COR-L47 (cell line): ENCODE results near the gene MCMBP.
A peak's percentile ranks its signal among the peaks of the same experiment; 100 is the strongest.
"Not testable (repeated sequence)": the region's sequence is repeated elsewhere in the genome, so short reads cannot be mapped to it uniquely, and the experiment has no call there.

ENCODE experiments used
- DNase-seq: peaks from one replicate; lab custom pipeline; 2025; lab: John Stamatoyannopoulos, UW

Gene MCMBP, protein sequence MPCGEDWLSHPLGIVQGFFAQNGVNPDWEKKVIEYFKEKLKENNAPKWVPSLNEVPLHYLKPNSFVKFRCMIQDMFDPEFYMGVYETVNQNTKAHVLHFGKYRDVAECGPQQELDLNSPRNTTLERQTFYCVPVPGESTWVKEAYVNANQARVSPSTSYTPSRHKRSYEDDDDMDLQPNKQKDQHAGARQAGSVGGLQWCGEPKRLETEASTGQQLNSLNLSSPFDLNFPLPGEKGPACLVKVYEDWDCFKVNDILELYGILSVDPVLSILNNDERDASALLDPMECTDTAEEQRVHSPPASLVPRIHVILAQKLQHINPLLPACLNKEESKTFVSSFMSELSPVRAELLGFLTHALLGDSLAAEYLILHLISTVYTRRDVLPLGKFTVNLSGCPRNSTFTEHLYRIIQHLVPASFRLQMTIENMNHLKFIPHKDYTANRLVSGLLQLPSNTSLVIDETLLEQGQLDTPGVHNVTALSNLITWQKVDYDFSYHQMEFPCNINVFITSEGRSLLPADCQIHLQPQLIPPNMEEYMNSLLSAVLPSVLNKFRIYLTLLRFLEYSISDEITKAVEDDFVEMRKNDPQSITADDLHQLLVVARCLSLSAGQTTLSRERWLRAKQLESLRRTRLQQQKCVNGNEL

DNA sequence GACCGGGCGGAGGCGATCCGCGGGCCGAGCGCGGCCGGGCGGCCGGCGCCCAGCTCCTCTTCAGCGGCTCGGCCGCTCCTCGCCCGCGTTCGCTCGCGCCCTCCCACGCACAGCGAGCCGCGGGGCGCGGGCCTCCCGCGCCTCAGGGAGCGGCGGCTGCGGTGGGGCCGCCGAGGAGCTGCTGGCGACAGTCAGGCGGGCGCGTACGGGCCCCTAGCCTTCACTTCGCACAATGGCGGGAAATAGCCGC is at the start of gene MCMBP:
TSS of gene MCMBP (minus strand) at position 234 of the 250 bp plus-strand sequence. CDS start 259 bp downstream, outside the sequence.
- no peak for DNase-seq

DNA sequence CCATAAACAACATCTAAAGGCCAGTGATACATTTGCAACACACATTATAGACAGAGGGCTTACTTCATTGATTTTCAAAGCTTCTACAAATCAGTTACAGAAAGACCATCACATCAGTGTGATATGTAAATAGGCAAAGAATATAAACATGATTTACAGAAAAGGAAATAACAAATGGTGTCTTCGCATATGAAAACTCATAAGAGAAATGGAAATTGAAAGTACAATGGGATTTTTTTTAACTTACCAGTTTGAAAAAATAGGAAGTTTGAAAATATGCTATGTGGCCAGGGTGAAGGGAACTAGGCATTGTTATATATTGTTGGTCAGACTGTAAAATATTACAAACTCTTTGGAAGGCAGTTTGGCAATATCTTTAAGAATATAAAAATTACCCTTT is 47.2 kb upstream of the MCMBP start:
- no peak for DNase-seq

DNA sequence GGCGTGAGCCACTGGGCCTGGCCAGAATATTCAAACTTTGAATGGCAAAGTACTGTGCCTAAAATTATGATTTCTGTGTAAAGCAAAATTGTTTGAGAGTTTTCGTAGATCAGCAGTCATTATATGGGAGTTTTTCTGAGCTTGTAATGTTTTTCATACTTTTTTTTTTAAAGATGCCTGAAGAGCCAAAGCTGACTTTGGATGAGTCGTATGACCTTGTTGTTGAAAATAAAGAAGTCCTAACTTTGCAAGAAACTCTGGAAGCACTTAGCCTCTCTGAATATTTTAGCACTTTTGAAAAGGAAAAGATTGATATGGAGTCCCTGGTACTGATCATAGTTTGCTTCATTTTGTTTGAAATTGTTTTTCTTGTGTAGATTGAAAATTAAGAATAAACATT is 46.6 kb upstream of the MCMBP start:
- DNase-seq, result no peak

DNA sequence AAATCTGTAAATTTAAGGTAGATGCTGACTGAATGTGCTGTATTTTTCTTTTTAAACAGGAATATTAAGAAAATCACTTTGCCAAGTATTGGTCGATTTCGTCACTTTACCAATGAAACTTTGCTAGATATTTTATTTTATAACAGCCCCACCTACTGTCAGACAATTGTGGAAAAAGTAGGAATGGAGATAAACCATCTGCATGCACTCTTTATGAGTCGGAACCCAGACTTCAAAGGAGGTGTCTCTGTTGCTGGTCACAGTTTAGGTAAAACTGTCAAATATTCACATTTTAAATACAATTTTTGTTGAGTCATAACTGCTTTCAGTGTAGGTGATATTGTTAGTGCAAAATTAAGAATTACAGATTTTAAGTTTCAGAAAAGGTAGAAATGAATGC is 45.1 kb upstream of the MCMBP start:
- DNase-seq, result no peak

DNA sequence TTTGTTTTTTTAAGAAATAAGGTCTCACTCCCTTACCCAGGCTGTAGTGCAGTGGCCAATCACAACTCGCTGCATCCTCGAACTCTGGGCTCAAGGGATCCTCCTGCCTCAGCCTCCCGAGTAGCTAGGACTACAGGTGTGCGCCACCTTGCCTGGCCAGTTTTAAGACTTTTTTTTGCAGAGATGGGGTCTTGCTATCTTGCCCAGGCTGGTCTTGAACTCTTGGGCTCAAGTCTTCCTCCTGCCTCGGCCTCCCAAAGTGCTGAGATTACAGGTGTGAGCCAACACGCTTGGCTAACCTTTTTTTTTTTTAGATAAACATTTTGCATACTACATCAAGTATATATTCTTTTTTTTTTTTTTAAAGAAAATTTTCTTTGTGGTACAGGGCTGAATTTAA is 38.0 kb upstream of the MCMBP start:
- DNase-seq, result no peak

DNA sequence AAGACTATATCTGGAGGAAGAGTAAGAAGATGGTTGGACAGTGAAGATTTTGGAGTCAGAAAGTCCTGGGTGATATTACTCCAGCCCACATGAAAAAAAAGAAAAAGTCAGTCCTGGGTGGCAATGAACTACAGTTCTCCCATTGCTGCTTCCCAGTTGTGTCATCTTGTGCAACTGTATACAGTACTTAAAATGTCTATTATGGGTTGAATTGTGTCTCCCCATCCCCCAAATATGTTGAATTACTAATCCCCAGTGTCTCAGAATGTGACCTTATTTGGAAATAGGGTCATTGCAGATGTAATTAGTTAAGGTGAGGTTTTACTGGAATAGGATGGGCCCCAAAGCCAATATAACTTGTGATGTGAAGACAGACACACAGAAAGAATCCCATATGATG is 35.5 kb upstream of the MCMBP start:
- no peak for DNase-seq

DNA sequence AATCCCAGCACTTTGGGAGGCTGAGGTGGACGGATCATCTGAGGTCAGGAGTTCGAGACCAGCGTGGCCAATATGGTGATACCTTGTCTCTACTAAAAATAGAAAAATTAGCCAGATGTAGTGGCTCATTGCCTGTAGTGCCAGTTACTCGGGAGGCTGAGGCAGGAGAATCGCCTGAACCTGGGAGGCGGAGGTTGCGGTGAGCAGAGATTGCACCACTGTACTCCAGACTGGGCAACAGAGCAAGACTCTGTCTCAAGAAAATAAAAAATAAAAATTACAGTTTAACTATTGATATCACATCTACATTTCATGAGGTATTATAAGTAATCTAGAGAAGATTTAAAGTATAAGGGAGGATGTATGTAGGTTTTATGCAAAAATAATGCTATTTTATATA is 35.1 kb upstream of the MCMBP start:
- not testable (repeated sequence) for DNase-seq

DNA sequence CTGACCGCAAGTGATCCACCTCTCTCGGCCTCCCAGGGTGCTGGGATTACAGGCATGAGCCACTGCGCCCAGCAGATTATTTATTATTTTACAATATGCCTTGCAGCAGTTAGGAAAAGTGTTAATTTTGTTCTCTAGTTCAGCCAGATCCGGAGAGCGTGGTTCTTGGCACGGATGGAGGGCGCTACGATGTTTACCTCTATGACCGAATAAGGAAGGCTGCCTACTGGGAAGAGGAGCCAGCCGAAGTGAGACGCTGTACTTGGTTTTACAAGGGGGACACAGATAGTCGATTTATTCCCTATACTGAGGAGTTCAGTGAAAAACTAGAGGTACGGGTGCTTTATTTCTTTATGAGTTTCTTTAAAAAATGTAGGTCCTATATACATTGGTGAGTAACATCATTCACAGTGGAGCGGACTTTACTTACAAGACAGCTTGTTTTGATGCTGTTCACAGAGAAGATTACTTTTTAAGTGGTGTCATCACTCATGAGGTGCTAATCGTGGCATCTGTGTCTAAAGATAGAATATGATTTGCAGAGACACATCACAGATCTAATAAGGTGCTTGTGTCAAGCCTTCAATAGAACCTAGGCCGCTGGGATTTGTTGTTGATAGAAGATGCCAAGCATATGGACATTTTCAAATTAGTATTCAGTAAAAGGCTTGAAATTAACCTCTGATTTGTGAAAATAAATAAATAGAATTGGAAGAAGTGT is 31.5 kb upstream of the MCMBP start:
- no peak for DNase-seq

DNA sequence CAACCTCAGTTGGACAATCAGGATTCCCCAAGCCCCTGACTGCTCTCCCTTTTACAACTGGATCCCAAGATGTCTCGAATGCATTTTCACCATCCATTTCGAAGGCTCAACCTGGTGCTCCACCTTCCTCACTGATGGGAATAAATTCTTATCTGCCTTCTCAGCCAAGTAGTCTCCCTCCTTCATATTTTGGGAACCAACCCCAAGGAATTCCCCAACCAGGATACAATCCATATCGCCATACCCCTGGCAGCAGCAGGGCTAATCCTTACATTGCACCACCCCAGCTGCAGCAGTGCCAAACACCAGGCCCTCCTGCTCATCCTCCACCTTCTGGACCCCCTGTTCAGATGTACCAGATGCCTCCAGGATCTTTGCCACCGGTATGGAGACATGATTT is 25.9 kb upstream of the MCMBP start:
- DNase-seq, result no peak

DNA sequence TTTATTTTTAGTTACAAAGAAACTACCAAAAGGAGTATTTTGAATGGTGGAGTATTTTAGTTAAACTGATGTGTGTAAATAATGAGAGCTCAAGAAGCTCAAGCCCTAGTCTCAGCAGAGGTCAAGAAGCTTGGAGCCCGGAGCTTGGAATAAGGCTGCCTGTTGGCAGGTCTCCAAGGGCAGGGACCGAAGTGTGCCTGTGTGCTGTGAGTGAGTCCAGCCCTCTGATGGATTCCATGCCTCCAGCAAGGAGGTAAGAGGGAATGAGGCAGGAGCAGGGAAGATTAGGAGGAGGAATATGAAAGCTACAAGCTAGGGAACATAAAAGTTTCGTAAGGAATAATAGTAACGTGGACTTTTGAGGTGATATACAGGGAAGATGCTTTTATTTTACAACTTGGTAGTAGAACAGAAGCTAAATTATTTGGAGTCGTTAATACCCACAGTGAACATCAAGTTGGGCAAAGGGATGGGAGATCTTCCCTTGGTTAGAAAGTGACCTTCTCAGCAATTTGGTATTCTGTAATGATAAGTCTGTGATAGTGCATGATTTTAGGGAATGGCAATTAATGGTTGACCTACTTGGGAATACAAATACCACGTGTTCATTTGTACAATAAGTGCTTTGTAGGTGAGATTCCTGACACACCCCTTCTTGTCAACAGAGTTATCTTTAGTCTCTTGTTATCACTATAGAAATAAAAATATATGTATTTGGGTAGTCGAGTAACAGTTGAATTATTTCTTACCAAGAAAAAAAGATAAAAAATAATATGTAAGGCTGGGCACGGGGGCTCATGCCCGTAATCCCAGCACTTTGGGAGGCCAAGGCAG is 24.5 kb upstream of the MCMBP start:
- no peak for DNase-seq

DNA sequence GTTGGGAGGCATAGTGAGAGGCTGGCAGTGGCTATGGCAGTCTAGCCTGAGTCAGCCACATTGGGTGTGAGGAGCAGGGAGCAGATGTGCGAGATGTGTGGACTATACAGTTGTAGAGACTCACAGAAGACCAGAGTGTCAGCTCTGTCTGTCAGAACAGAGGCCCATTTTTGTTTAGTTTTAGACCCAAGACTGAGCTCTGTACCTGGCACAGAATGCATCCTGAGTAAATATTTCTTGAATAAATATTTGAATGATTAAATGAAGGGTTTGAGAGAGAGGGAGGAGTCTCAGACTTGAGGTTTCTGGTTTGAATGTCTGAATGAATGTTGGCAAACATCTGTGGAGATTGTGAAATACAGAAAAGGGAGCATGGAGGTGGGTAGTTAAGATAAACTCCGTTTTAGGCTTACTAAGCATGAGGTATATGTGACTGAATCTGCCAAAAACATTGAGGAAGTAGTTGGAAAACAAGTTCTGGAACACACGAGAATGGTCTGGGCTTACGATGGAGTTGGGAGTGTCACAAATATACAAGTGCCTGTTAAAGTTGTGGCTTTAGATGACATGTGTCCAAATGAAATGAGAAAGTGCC is 23.5 kb upstream of the MCMBP start:
- DNase-seq, result no peak

DNA sequence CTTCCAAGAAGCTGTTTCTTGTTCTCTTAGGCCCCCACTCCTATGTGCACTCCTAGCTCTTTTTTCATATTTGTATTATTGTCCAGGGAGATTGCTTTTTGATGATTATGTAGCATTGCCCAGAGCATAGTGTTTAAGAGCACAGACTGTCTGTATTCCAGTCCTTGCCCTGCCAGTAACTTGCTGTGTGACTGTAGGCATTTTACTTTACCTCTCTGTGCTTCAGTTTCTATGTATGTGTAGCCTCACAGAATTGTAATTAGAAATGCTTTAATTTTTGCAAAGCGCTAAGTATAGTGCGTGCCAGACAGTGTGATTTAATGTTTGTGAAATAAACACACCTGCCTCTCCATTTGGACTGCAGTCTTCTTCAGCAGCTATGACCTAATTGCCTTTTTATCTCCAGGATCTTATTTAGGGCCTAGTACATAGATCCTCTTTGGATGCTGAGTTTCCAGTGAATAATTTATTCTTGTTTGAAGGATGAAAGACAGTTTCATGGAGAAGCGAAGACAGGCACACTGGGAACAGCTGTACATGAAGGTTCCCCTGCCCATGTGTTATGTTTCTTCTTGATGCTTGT is 21.3 kb upstream of the MCMBP start:
- no peak for DNase-seq

DNA sequence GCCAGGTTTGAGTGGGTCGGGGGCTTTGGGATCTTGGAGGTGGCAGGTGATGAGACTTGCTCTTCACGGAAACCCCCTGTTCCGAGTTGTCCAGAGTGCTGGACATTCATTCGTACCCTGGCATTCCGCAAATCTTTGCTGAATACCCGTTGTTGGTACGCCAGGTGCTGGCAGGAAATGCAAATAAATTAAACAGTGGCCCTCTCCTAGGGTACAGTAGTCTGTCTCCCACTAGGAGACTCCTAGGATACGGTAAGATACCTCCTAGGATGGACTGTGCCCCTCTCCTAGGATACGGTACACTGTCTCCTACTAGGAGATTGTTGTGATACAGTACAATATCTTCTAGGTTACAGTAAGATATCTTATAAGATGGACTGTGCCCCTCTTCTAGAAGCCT is 20.4 kb upstream of the MCMBP start:
- DNase-seq, result no peak

DNA sequence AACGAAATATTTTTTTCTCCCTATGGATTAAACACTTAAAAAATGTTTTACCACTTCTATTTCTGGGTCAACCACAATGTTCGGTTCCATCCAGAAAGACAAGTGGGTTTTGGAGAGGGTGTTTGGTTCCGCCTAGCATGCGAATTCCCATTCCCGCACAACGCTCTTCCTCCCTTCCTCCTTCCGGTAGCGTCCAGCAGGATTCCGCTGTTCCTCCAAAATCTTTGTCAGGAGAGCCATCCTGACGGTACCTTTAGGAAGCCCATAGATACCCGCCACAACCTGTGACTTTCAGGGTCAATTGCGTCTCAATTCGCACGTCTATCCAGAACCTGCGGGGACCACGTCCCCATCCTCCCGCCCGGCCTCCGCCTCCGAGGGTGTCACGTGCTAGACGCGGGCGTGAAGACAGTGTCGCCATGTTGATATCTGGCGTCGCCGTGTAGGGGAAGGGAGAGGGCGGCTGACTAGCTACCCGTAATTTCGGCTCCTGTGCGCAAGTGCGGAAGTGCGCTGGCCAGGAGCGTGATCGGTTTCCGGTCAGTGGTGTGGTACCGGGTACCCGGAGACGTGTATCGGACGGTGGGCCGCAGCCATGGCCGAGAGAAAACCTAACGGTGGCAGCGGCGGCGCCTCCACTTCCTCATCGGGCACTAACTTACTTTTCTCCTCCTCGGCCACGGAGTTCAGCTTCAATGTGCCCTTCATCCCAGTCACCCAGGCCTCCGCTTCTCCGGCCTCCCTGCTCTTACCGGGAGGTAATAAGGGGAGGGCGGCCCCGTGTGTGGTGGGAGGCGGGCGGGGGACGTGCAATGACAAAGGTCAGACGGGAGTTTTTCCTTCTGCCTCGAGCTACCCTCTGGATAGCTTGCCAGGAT is 19.8 kb upstream of the MCMBP start, which contains the start of gene SEC23IP:
TSS of gene SEC23IP (plus strand) at position 543 of the 878 bp plus-strand sequence. CDS start at position 596, 53 bp downstream.
- DNase-seq, result peak; percentile 74

DNA sequence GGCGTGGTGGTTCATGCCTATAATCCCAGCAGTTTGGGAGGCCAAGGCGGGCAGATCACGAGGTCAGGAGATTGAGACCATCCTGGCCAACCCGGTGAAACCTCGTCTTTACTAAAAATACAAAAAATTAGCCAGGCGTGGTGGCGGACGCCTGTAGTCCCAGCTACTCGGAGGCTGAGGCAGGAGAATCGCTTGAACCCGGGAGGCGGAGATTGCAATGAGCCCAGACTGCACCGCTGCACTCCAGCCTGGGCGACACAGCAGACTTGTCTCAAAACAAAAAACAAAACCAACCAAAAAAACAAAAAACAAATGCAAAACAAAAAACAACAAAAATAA is 19.2 kb upstream of the MCMBP start:
- not testable (repeated sequence) for DNase-seq

DNA sequence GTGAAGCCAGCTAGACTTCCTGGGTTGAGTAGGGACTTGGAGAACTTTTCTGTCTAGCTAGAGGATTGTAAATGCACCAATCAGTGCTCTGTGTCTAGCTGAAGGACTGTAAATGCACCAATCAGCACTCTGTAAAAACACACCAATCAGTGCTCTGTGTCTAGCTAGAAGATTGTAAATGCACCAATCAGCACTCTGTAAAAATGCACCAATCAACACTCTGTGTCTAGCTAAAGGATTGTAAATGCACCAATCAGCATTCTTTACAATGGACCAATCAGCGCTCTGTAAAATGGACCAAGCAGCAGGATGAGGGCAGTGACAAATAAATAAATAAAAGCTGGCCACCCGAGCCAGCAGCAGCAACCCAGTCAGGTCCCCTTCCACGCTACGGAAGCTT is 17.7 kb upstream of the MCMBP start:
- not testable (repeated sequence) for DNase-seq

DNA sequence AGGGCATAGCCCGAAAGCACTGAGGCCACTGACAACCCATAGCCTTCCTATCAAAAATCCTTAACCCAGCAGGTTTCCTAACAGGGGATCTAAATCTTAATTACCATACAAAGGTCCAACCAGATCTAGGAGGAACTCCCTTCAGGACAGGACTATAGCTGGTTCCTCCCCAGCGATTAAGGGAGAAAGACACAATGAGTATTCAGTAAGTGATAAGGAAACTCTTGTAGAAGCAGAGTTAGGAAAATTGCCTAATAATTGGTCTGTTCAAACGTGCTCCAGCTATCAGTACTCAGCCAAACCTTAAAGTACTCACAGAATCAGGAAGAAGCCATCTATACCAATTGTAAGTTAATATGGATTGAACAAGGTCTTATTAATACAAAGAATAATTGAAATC is 16.6 kb upstream of the MCMBP start:
- not testable (repeated sequence) for DNase-seq

DNA sequence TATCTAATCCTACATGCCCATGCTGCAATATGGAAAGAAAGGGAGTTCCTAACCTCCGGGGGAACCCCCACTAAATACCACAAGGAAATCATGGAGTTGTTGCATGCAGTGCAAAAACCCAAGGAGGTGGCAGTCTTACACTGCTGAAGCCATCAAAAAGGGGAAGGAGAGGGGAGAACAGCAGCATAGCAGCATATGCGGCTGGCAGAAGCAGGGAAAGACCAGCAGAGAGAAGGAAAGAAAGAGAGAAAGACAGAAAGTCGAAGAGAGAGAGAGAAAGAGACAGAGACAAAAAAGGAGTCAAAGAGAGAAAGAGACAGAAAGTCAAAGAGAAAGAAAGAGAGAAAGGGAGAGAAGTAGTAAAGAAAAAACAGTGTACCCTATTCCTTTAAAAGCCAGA is 16.1 kb upstream of the MCMBP start:
- DNase-seq, result not testable (repeated sequence)

DNA sequence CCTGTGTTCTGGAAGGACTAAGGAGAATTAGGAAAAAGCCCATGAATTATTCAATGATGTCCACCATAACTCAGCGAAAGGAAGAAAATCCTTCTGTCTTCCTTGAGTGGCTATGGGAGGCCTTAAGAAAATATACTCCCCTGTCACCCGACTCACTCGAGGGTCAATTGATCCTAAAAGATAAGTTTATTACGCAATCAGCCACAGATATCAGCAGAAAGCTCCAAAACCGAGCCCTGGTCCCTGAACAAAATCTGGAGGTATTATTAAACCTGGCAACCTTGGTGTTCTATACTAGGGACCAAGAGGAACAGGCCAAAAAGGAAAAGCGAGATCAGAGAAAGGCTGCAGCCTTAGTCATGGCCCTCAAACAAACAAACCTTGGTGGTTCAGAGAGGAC is 13.4 kb upstream of the MCMBP start:
- not testable (repeated sequence) for DNase-seq

DNA sequence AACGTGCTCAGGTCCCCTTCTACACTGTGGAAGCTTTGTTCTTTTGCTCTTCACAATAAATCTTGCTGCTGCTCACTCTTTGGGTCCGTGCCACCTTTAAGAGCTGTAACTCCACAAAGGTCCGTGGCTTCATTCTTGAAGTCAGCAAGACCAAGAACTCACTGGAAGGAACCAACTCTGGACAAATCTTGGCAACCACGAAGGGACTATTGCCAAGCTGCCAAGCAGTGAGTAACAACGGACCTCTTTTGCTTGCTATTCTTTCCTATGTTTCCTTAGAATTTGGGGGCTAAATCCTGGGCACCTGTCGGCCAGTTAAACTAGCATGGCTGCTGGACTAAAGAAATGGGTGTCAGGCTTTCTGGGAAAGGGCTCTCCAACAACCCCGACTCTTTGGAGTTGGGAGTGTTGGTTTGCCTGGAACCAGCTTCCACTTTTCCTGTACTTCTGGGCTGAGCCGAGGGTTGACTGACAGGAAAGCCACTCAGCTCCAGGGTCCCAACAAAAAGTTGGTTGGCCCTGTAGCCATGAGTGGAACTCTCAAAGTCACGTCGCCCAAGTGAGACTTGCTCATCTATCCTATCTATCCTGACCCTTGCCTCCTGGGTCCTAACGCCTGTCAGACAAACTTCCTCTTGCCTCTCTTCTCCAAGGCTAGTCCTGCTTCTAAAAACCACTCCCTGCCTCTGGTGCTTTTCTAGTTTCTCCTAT is 11.4 kb upstream of the MCMBP start:
- DNase-seq, result not testable (repeated sequence)
